B cell (primary cell): Measurements from ENCODE around the gene BMS1. TPM values are rescaled to one million over a fixed set of nuclear protein-coding genes. Genes with fewer than 3 reads are reported as not detected.

Experiments used
- ATAC-seq: fragments of 200-7000 bp; cut with Tn5 transposase; one replicate; pipeline ENCODE4 v1.10.0; 2021; ENCODE audit warnings: low read depth, mild to moderate bottlenecking, moderate number of reproducible peaks, moderate library complexity
- CTCF ChIA-PET: fragments of 350-600 bp; sonication (Branson Sonifier 250); formaldehyde crosslinking; loops from one replicate; lab custom pipeline; 2021; ENCODE audit warnings: antibody characterized with exemption, inconsistent platforms; lab: Charles Lee
- POLR2A ChIA-PET: fragments of 350-600 bp; sonication (Branson Sonifier 250); formaldehyde crosslinking; loops from one replicate; lab custom pipeline; 2021; ENCODE audit warnings: antibody characterized with exemption; lab: Charles Lee
- DNase-seq: peaks from one replicate; pipeline ENCODE4 v3.0.0; 2013
- H2AFZ ChIP-seq: 2 replicates; pipeline ENCODE4 v1.6.1; 2012; ENCODE audit warnings: mild to moderate bottlenecking, low read depth, low read length; ENCODE audit not compliant: insufficient read depth, poor library complexity, severe bottlenecking
- H3K27ac ChIP-seq, 2 donors: 1 replicate in 1 of 2; 2 replicates in 1 of 2; pipeline ENCODE4 v1.5.1; 2012 to 2013; ENCODE audit warnings: low read length in 2 of 2, mild to moderate bottlenecking in 2 of 2, moderate library complexity in 1 of 2
- H3K27me3 ChIP-seq, 4 experiments: fragments of 200-600 bp in 1 of 4; sonication (generic) in 1 of 4; replicated peaks in 1 of 4; 1 replicate in 2 of 4; 2 replicates in 2 of 4; pipeline versions ENCODE4 v1.6.1 to v1.7.0; 2013 to 2016; ENCODE audit warnings: low read length in 3 of 4, mild to moderate bottlenecking in 2 of 4, mixed read lengths in 1 of 4, moderate library complexity in 1 of 4; ENCODE audit not compliant: insufficient read depth in 4 of 4, control insufficient read depth in 3 of 4; ENCODE audit errors: control extremely low read depth in 1 of 4
- H3K36me3 ChIP-seq, 2 experiments: replicated peaks in 1 of 2; 1 replicate in 1 of 2; 2 replicates in 1 of 2; pipeline versions ENCODE4 v1.6.1 to v1.7.1; 2013; ENCODE audit warnings: low read length in 1 of 2; ENCODE audit not compliant: insufficient read depth in 2 of 2, control insufficient read depth in 1 of 2; ENCODE audit errors: control extremely low read depth in 1 of 2, extremely low read depth in 1 of 2
- H3K4me1 ChIP-seq, 2 donors: fragments of 200-600 bp in 1 of 2; sonication (generic) in 1 of 2; 1 replicate in 1 of 2; 2 replicates in 1 of 2; pipeline versions ENCODE4 v1.5.1 to v1.6.1; 2013 to 2017; ENCODE audit warnings: low read length in 2 of 2; ENCODE audit not compliant: control insufficient read depth in 2 of 2, insufficient read depth in 2 of 2
- H3K4me2 ChIP-seq: replicated peaks from 2 replicates; pipeline ENCODE3; 2012; ENCODE audit warnings: mild to moderate bottlenecking, low read depth, low read length; ENCODE audit not compliant: poor library complexity, severe bottlenecking
- H3K4me3 ChIP-seq, 5 experiments: fragments of 200-600 bp in 1 of 5; sonication (generic) in 1 of 5; 1 replicate in 3 of 5; 2 replicates in 2 of 5; pipeline versions ENCODE4 v1.5.1 to v1.7.0; 2011 to 2016; ENCODE audit warnings: low read length in 4 of 5, mild to moderate bottlenecking in 4 of 5, low read depth in 2 of 5, control low read depth in 1 of 5, moderate library complexity in 1 of 5; ENCODE audit not compliant: insufficient read depth in 1 of 5; ENCODE audit errors: control extremely low read depth in 1 of 5, extremely low read depth in 1 of 5
- H3K79me2 ChIP-seq: fragments of 200-600 bp; sonication (generic); one replicate; pipeline ENCODE4 v1.6.0; 2016; ENCODE audit warnings: low read length; ENCODE audit not compliant: control insufficient read depth, insufficient read depth
- H3K9ac ChIP-seq: fragments of 200-600 bp; sonication (generic); 2 replicates; pipeline ENCODE4 v1.6.1; 2017; ENCODE audit warnings: mild to moderate bottlenecking, low read length, moderate library complexity
- H3K9me3 ChIP-seq, 3 donors: one replicate each; pipeline versions ENCODE4 v1.6.1 to v1.7.1; 2013; ENCODE audit warnings: low read length in 2 of 3; ENCODE audit not compliant: control insufficient read depth in 2 of 3, insufficient read depth in 1 of 3; ENCODE audit errors: control extremely low read depth in 1 of 3
- H4K20me1 ChIP-seq: 2 replicates; pipeline ENCODE4 v1.6.0; 2012; ENCODE audit warnings: mild to moderate bottlenecking, low read length; ENCODE audit not compliant: insufficient read depth, control insufficient read depth, poor library complexity, severe bottlenecking
- H3K27ac Mint-ChIP-seq: one replicate; pipeline ENCODE4 v1.8.0; 2021; ENCODE audit warnings: mixed read lengths
- H3K27me3 Mint-ChIP-seq: one replicate; pipeline ENCODE4 v1.8.0; 2021; ENCODE audit warnings: mixed read lengths
- H3K4me1 Mint-ChIP-seq: one replicate; pipeline ENCODE4 v1.8.0; 2021; ENCODE audit warnings: mixed read lengths
- H3K4me3 Mint-ChIP-seq: one replicate; pipeline ENCODE4 v1.8.0; 2021; ENCODE audit warnings: mixed read lengths
- H3K9me3 Mint-ChIP-seq: one replicate; pipeline ENCODE4 v1.8.0; 2022; ENCODE audit warnings: mixed read lengths; ENCODE audit not compliant: insufficient read depth
- CTCF ChIP-seq: fragments of 200-600 bp; IDR thresholded peaks from one replicate; pipeline ENCODE4 v1.8.0; 2022; ENCODE audit warnings: antibody characterized with exemption, mild to moderate bottlenecking
- EZH2 ChIP-seq: IDR thresholded peaks from 2 replicates; pipeline ENCODE4 v1.6.1; 2012; ENCODE audit warnings: borderline replicate concordance, low read depth, mild to moderate bottlenecking, moderate library complexity, low read length; ENCODE audit not compliant: insufficient read depth, poor library complexity, severe bottlenecking
- WGBS: methylation state at CpG from one replicate; pipeline ENCODE4 v1.1.5; 2013; ENCODE audit warnings: missing lambda C conversion rate; ENCODE audit not compliant: insufficient coverage; 5-methylcytosine and 5-hydroxymethylcytosine counted together
- intact Hi-C: fragments of 100-400 bp; cut with micrococcal nuclease; formaldehyde crosslinking; loops from one replicate; pipeline ENCODE4 v1.10.0; 2022
- polyA plus RNA-seq: library from polyadenylated mRNA; depleted of rRNA; stranded (reverse); fragments of >200 nt; gene quantifications from 2 replicates; pipeline ENCODE4 v1.2.3, GENCODE V29; 2012
- total RNA-seq, 2 donors: library from RNA; stranded (reverse); fragments of 120-200 nt in 1 of 2; gene quantifications; 1 replicate in 1 of 2; 2 replicates in 1 of 2; pipeline versions ENCODE4 v1.2.3 to v1.2.4, GENCODE V29; 2013 to 2022

Gene BMS1
- total and polyA plus RNA-seq, 2 donors (not counting 1 experiment from before 2014, with no cell fraction given) = 3.1 to 17.5 TPM

- POLR2A ChIA-PET = no interaction called here
Observed at GRCh38 chr10:42878134-42878820, 95.7 kb downstream of the BMS1 start.

More at GRCh38 chr10:42878134-42878820, 95.7 kb downstream of the BMS1 start:
- Mint-ChIP-seq H3K9me3 (peaks cover 11% of the 10 kb centered on the region), H3K27ac (no peak overlapping the region), H3K27me3 (no peaks in the 10 kb centered on the region), H3K4me3 (no peak overlapping the region), H3K4me1 (no peaks in the 10 kb centered on the region)
- no peaks in the 10 kb centered on the region for H3K27me3 ChIP-seq
- intact Hi-C loops = no loop called here
- H3K9ac ChIP-seq = no peak overlapping the region
- 90% methylated on average over 11 of the region's 13 CpGs for WGBS
- no peaks in the 10 kb centered on the region for H4K20me1 ChIP-seq
- CTCF ChIA-PET = no interaction called here
- no peak overlapping the region for H3K4me2 ChIP-seq
- no peak overlapping the region for H3K27ac ChIP-seq
- H3K9me3 ChIP-seq = peaks cover 0 to 21% (median 0%) of the 10 kb centered on the region in 3 donors
- H3K36me3 ChIP-seq = no peaks in the 10 kb centered on the region
- H2AFZ ChIP-seq = no peak overlapping the region
- DNase-seq = no peak
- no peak for TF ChIP-seq EZH2
- no peak for TF ChIP-seq CTCF
- no peaks in the 10 kb centered on the region for H3K79me2 ChIP-seq
- no peak overlapping the region for H3K4me3 ChIP-seq
- H3K4me1 ChIP-seq = no peaks in the 10 kb centered on the region
- no peak for ATAC-seq
